Keratinocyte (primary cell): Measurements from ENCODE around the gene IFFO2. TPM values are rescaled to one million over a fixed set of nuclear protein-coding genes. Genes with fewer than 3 reads are reported as not detected.

Experiments used
- DNase-seq: peaks from one replicate; pipeline ENCODE4 v3.0.0-alpha.2; 2011; ENCODE audit warnings: low read depth, missing footprints, low spot score
- FAIRE-seq: peaks from 2 replicates; lab custom pipeline; 2011; peaks lifted over from hg19 to GRCh38; lab: Jason Lieb, UNC
- H2AFZ ChIP-seq: 2 replicates; pipeline ENCODE4 v1.6.0; 2012; ENCODE audit warnings: low read length, control low read depth, inconsistent platforms; ENCODE audit not compliant: control insufficient read depth
- H3K27ac ChIP-seq: 2 replicates; pipeline ENCODE4 v1.5.1; 2011; ENCODE audit warnings: low read length; ENCODE audit not compliant: control insufficient read depth, insufficient read depth
- H3K27me3 ChIP-seq: 3 replicates; pipeline ENCODE4 v1.6.0; 2011; ENCODE audit warnings: low read length; ENCODE audit not compliant: control insufficient read depth, insufficient read depth; ENCODE audit errors: extremely low read depth
- H3K36me3 ChIP-seq, 2 experiments: 2 replicates in 1 of 2; 3 replicates in 1 of 2; pipeline ENCODE4 v1.5.1; 2011; ENCODE audit warnings: low read length in 2 of 2, mild to moderate bottlenecking in 1 of 2; ENCODE audit not compliant: control insufficient read depth in 2 of 2, insufficient read depth in 2 of 2; ENCODE audit errors: extremely low read depth in 1 of 2
- H3K4me1 ChIP-seq: 3 replicates; pipeline ENCODE4 v1.5.1; 2011; ENCODE audit warnings: low read length; ENCODE audit not compliant: control insufficient read depth, insufficient read depth; ENCODE audit errors: extremely low read depth
- H3K4me2 ChIP-seq: 3 replicates; pipeline ENCODE4 v1.6.0; 2011; ENCODE audit warnings: low read depth, low read length; ENCODE audit not compliant: control insufficient read depth, insufficient read depth; ENCODE audit errors: extremely low read depth
- H3K4me3 ChIP-seq, 3 experiments: fragments of 200-600 bp in 1 of 3; sonication (generic) in 1 of 3; 2 replicates in 2 of 3; 3 replicates in 1 of 3; pipeline ENCODE4 v1.5.1; 2011 to 2016; ENCODE audit warnings: low read length in 3 of 3, mild to moderate bottlenecking in 3 of 3, control low read depth in 2 of 3, inconsistent platforms in 1 of 3, low read depth in 1 of 3, mixed read lengths in 1 of 3, mixed run types in 1 of 3, moderate library complexity in 1 of 3; ENCODE audit not compliant: control insufficient read depth in 2 of 3, insufficient read depth in 2 of 3; ENCODE audit errors: extremely low read depth in 1 of 3
- H3K79me2 ChIP-seq: 2 replicates; pipeline ENCODE4 v1.6.0; 2012; ENCODE audit warnings: low read length; ENCODE audit not compliant: control insufficient read depth, insufficient read depth
- H3K9ac ChIP-seq: 3 replicates; pipeline ENCODE4 v1.6.0; 2011; ENCODE audit warnings: low read length; ENCODE audit not compliant: control insufficient read depth, insufficient read depth; ENCODE audit errors: extremely low read depth
- H3K9me1 ChIP-seq: 3 replicates; pipeline ENCODE4 v1.6.0; 2011; ENCODE audit warnings: low read length; ENCODE audit not compliant: control insufficient read depth, insufficient read depth; ENCODE audit errors: extremely low read depth
- H3K9me3 ChIP-seq: 2 replicates; pipeline ENCODE4 v1.5.1; 2012; ENCODE audit warnings: low read depth, low read length; ENCODE audit not compliant: control insufficient read depth
- H4K20me1 ChIP-seq: 3 replicates; pipeline ENCODE4 v1.6.0; 2011; ENCODE audit warnings: low read length; ENCODE audit not compliant: control insufficient read depth, insufficient read depth; ENCODE audit errors: extremely low read depth
- CTCF ChIP-seq, 3 experiments: IDR thresholded peaks in 1 of 3; conservative IDR thresholded peaks in 1 of 3; optimal IDR thresholded peaks in 1 of 3; 2 replicates in 2 of 3; 3 replicates in 1 of 3; pipeline versions ENCODE3 to v1.5.1; 2011; ENCODE audit warnings: low read length in 3 of 3, mild to moderate bottlenecking in 3 of 3, moderate library complexity in 2 of 3, control low read depth in 1 of 3, inconsistent platforms in 1 of 3; ENCODE audit not compliant: insufficient read depth in 2 of 3; ENCODE audit errors: extremely low read depth in 1 of 3
- EZH2 ChIP-seq: IDR thresholded peaks from one replicate; pipeline ENCODE4 v1.6.1; 2012; ENCODE audit warnings: inconsistent platforms, mild to moderate bottlenecking, low read length, moderate library complexity
- dilution Hi-C: fragments of 300-500 bp; cut with MboI; formaldehyde crosslinking; loops from one replicate; pipeline ENCODE4 v1.7.0; 2020; ENCODE audit warnings: low sequenced_read_pairs; ENCODE audit not compliant: extremely low pct_ligation_motif_present
- polyA plus RNA-seq, 5 experiments: library from polyadenylated mRNA; depleted of rRNA in 3 of 5; stranded (reverse) in 3 of 5; stranded (forward) in 1 of 5; unstranded in 1 of 5; fragments of >200 nt; gene quantifications; 1 replicate in 1 of 5; 2 replicates in 3 of 5; 3 replicates in 1 of 5; pipeline versions ENCODE4 v1.2.1 to v1.2.3, GENCODE V29; 2011 to 2012; ENCODE audit warnings: missing spikeins in 2 of 5, low read depth in 1 of 5, low replicate concordance in 1 of 5

IFFO2 gene
- polyA plus RNA-seq, 1 donor (not counting 4 experiments of a cell fraction or from before 2014, with no cell fraction given): 57.9 TPM

GRCh38 chr1:18918417-18918816 lies 38.1 kb downstream of the IFFO2 start:
- Histone ChIP-seq H3K9me1 (peaks cover 5% of the 10 kb centered on the region), H3K36me3 (peaks cover 34 to 53% of the 10 kb centered on the region in 2 experiments), H3K4me1 (peaks cover 21% of the 10 kb centered on the region), H3K4me3 (no peak overlapping the region), H3K4me2 (no peak overlapping the region), H3K9me3 (no peaks in the 10 kb centered on the region), H3K79me2 (peaks cover 81% of the 10 kb centered on the region), H2AFZ (no peak overlapping the region), H4K20me1 (peaks cover 12% of the 10 kb centered on the region), H3K27ac (no peak overlapping the region), H3K9ac (no peak overlapping the region), H3K27me3 (no peaks in the 10 kb centered on the region)
- TF ChIP-seq CTCF (optimal IDR thresholded peaks at IDR 0.05 in 1 of 3, IDR thresholded peaks at IDR 0.05 in 1 of 3, conservative IDR thresholded peaks at IDR 0.05 in 1 of 3; ENCODE audit: extremely low read depth in 1 of 3, insufficient read depth in 2 of 3, low read length in 3 of 3) (no peak), EZH2 (no peak)
- dilution Hi-C loops: no loop called here
- no peak for FAIRE-seq
- no peak for DNase-seq

GRCh38 chr1:18917071-18917799 lies 39.2 kb downstream of the IFFO2 start:
- Histone ChIP-seq H3K4me3 (no peak overlapping the region), H3K4me2 (no peak overlapping the region), H3K36me3 (peaks cover 36 to 63% of the 10 kb centered on the region in 2 experiments), H3K79me2 (peaks cover 77% of the 10 kb centered on the region), H3K9me3 (no peaks in the 10 kb centered on the region), H2AFZ (no peak overlapping the region), H3K27me3 (no peaks in the 10 kb centered on the region), H3K27ac (no peak overlapping the region), H4K20me1 (peaks cover 19% of the 10 kb centered on the region), H3K4me1 (peaks cover 11% of the 10 kb centered on the region), H3K9ac (no peak overlapping the region), H3K9me1 (peaks cover 5% of the 10 kb centered on the region)
- TF ChIP-seq EZH2 (no peak), CTCF (optimal IDR thresholded peaks at IDR 0.05 in 1 of 3, IDR thresholded peaks at IDR 0.05 in 1 of 3, conservative IDR thresholded peaks at IDR 0.05 in 1 of 3; ENCODE audit: extremely low read depth in 1 of 3, insufficient read depth in 2 of 3, low read length in 3 of 3) (no peak)
- FAIRE-seq (no peak), DNase-seq (no peak)
- dilution Hi-C loops: no loop called here
